SH-SY5Y (cell line): ENCODE results near the gene ATG7.

Source experiments
- GATA2 ChIP-seq: IDR thresholded peaks from 2 replicates; pipeline ENCODE4 v1.6.1; 2011; ENCODE audit warnings: mild to moderate bottlenecking, low read depth, low read length
- GATA3 ChIP-seq: IDR thresholded peaks from 2 replicates; pipeline ENCODE4 v1.6.1; 2011; ENCODE audit warnings: low read depth, mild to moderate bottlenecking, low read length, moderate library complexity

- TF ChIP-seq GATA3 = no peak
- no peak for TF ChIP-seq GATA2
Measured at GRCh38 chr3:11431319-11431718, 159.1 kb downstream of the ATG7 start.
